ENCODE measurements around the gene TULP1. TPM values are rescaled to one million over a fixed set of nuclear protein-coding genes. Genes with fewer than 3 reads are reported as not detected.
A peak's percentile ranks its signal among the peaks of the same experiment; 100 is the strongest.

Gene TULP1
- total and polyA plus RNA-seq, 2 of the 8 experiments (the other 6 are each of a cell fraction or from before 2014, with no cell fraction given), result 3.2 to 6.8 TPM

DNA sequence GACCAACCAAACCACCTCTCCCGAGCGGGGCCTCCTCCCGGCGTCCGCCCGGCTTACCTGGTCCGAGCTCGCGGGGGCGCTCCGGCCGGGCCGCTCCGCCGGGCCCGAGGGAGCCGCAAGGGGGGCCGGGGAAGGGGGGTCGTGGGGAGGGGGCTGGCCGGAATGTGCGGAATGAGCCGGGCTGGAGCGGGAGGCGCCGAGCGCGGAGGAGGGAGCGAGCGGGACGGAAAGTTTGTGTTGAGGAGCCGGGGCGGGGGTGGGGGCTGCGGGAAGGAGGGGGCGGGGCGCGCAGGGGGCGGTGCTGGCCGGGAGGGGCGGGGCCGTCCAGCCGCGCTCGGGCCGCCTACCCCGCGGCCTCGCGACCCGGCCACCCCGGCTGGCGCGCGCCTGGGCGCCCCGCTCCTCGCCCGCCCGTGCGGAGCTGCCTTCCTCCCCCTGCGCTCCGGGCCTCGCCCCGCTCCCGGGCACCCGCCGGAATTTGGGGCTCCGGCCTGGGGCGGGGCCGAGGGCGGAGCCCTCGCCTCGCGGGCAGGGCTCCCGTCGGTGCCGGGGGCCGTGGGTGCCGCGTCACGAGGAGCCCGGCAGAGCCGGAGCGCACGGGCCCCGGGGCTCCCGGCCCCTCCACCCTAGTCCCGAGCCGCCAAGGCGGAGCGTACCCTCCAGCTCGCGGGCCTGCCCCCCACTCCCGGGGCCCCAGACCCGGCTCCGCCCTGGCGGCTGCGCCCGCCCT, 15.7 kb downstream of the TULP1 start, which contains the start of gene TEAD3 (continued):
- no peak for TF ChIP-seq EGR1 (IDR thresholded peaks at IDR 0.05; ENCODE audit: borderline replicate concordance, low read depth, low read length)
- no peak for TF ChIP-seq NANOG (IDR thresholded peaks at IDR 0.05; ENCODE audit: insufficient read depth, low read depth, low read length, poor library complexity, severe bottlenecking)
- TF ChIP-seq ATF2 (IDR thresholded peaks at IDR 0.05; ENCODE audit: low read length), result no peak
- no peak for TF ChIP-seq CBX5 (IDR thresholded peaks at IDR 0.05; ENCODE audit: low read depth, low read length)
- no peak for TF ChIP-seq FOSL1 (IDR thresholded peaks at IDR 0.05; ENCODE audit: insufficient read depth, low read depth, low read length)
- TF ChIP-seq MAFK (IDR thresholded peaks at IDR 0.05; ENCODE audit: low read depth, low read length), result no peak
- no peak for TF ChIP-seq BCL11A (IDR thresholded peaks at IDR 0.05; ENCODE audit: low read depth in 2 of 2, low read length in 2 of 2)
- peak in 1 of 2 experiments; percentile 7; a peak in 2 of 4 replicates for TF ChIP-seq RAD21 (IDR thresholded peaks at IDR 0.05 in 1 of 2, conservative IDR thresholded peaks at IDR 0.05 in 1 of 2; ENCODE audit: low read depth in 2 of 2, low read length in 2 of 2)
- TF ChIP-seq RNF2 (IDR thresholded peaks at IDR 0.05; ENCODE audit: borderline replicate concordance, low read depth, low read length, missing control alignments, poor library complexity, severe bottlenecking), result no peak
- TF ChIP-seq BRCA1 (IDR thresholded peaks at IDR 0.05; ENCODE audit: low read depth, low read length), result no peak
- TF ChIP-seq ATF3 (IDR thresholded peaks at IDR 0.05; ENCODE audit: insufficient read depth, low read depth, low read length), result no peak
- TF ChIP-seq KDM4A (IDR thresholded peaks at IDR 0.05; ENCODE audit: low read depth, low read length, severe bottlenecking), result peak; percentile 9
- no peak for TF ChIP-seq JUN (IDR thresholded peaks at IDR 0.05; ENCODE audit: low read depth, low read length)
- TF ChIP-seq SP4 (IDR thresholded peaks at IDR 0.05; ENCODE audit: low read length), result no peak
